DOHH2 (cell line): ENCODE measurements around the gene RNF150.

ENCODE experiments used
- H3F3A ChIP-seq: fragments of 200-600 bp; sonication (generic), shearing (Covaris generic); 2 replicates; pipeline ENCODE4 v1.6.0; 2016; ENCODE audit warnings: antibody characterized with exemption, mild to moderate bottlenecking; ENCODE audit not compliant: control insufficient read depth, insufficient read depth
- H3K27ac ChIP-seq: fragments of 200-600 bp; sonication (generic); 2 replicates; pipeline ENCODE4 v1.5.1; 2014; ENCODE audit warnings: low read depth, mild to moderate bottlenecking, low read length, moderate library complexity
- H3K27me3 ChIP-seq: fragments of 200-600 bp; sonication (generic); 2 replicates; pipeline ENCODE4 v1.6.1; 2014; ENCODE audit warnings: mild to moderate bottlenecking, low read length, mixed read lengths; ENCODE audit not compliant: control insufficient read depth
- H3K36me3 ChIP-seq: fragments of 200-600 bp; sonication (generic); 2 replicates; pipeline ENCODE4 v1.6.1; 2014; ENCODE audit warnings: mild to moderate bottlenecking, low read length, moderate library complexity, mixed read lengths; ENCODE audit not compliant: control insufficient read depth
- H3K4me1 ChIP-seq: fragments of 200-600 bp; sonication (generic); 2 replicates; pipeline ENCODE4 v1.6.1; 2014; ENCODE audit warnings: mild to moderate bottlenecking, low read length, mixed read lengths; ENCODE audit not compliant: control insufficient read depth
- H3K4me2 ChIP-seq: fragments of 200-600 bp; sonication (generic); 2 replicates; pipeline ENCODE4 v1.6.0; 2014; ENCODE audit warnings: mild to moderate bottlenecking, low read length, moderate library complexity
- H3K4me3 ChIP-seq: fragments of 200-600 bp; sonication (generic); 2 replicates; pipeline ENCODE4 v1.5.1; 2014; ENCODE audit warnings: mild to moderate bottlenecking, low read length, mixed read lengths
- H3K79me2 ChIP-seq: fragments of 200-600 bp; sonication (generic); 2 replicates; pipeline ENCODE4 v1.6.1; 2014; ENCODE audit warnings: mild to moderate bottlenecking, low read length, mixed read lengths; ENCODE audit not compliant: control insufficient read depth
- H3K9me2 ChIP-seq: fragments of 200-600 bp; sonication (generic); replicated peaks from 2 replicates; pipeline ENCODE4 v1.6.1; 2014; ENCODE audit warnings: mild to moderate bottlenecking, low read length, mixed read lengths; ENCODE audit not compliant: control insufficient read depth
- H3K9me3 ChIP-seq: fragments of 200-600 bp; sonication (generic); 2 replicates; pipeline ENCODE4 v1.6.1; 2014; ENCODE audit warnings: antibody characterized with exemption, low read length, mixed read lengths; ENCODE audit not compliant: control insufficient read depth, insufficient read depth
- H4K20me1 ChIP-seq: fragments of 200-600 bp; sonication (generic); 2 replicates; pipeline ENCODE4 v1.6.0; 2014; ENCODE audit warnings: low read depth, mild to moderate bottlenecking, antibody characterized with exemption, low read length, moderate library complexity; ENCODE audit not compliant: control insufficient read depth, insufficient read depth
- CTCF ChIP-seq: fragments of 200-600 bp; sonication (generic); IDR thresholded peaks from one replicate; pipeline ENCODE4 v1.5.1; 2014; ENCODE audit warnings: antibody characterized with exemption, mild to moderate bottlenecking, low read depth, low read length; ENCODE audit not compliant: poor library complexity, severe bottlenecking
- EZH2phosphoT487 ChIP-seq: fragments of 200-600 bp; sonication (generic); IDR thresholded peaks from 2 replicates; pipeline ENCODE4 v1.6.1; 2017; ENCODE audit warnings: borderline replicate concordance, mild to moderate bottlenecking, antibody characterized with exemption, low read length, moderate library complexity, mixed read lengths

The RNF150 gene

GRCh38 chr4:141121768-141122454, 11.4 kb downstream of the RNF150 start:
- Histone ChIP-seq H3K4me3 (no peak overlapping the region), H3K36me3 (no peaks in the 10 kb centered on the region), H3K79me2 (no peaks in the 10 kb centered on the region), H3F3A (no peaks in the 10 kb centered on the region), H3K27ac (no peak overlapping the region), H3K4me2 (no peak overlapping the region), H3K27me3 (no peaks in the 10 kb centered on the region), H3K9me3 (no peaks in the 10 kb centered on the region), H4K20me1 (no peaks in the 10 kb centered on the region), H3K4me1 (no peaks in the 10 kb centered on the region), H3K9me2 (no peaks in the 10 kb centered on the region)
- TF ChIP-seq CTCF (no peak), EZH2phosphoT487 (no peak)

GRCh38 chr4:141121101-141121500, 12.2 kb downstream of the RNF150 start:
- no peaks in the 10 kb centered on the region for H4K20me1 ChIP-seq
- no peak overlapping the region for H3K27ac ChIP-seq
- no peaks in the 10 kb centered on the region for H3K36me3 ChIP-seq
- no peak overlapping the region for H3K4me2 ChIP-seq
- TF ChIP-seq EZH2phosphoT487 (no peak), CTCF (no peak)
- no peaks in the 10 kb centered on the region for H3K9me2 ChIP-seq
- H3K9me3 ChIP-seq: no peaks in the 10 kb centered on the region
- H3K4me1 ChIP-seq: no peaks in the 10 kb centered on the region
- H3F3A ChIP-seq: no peaks in the 10 kb centered on the region
- H3K4me3 ChIP-seq: no peak overlapping the region
- H3K79me2 ChIP-seq: no peaks in the 10 kb centered on the region
- H3K27me3 ChIP-seq: no peaks in the 10 kb centered on the region

- no peaks in the 10 kb centered on the region for H3K79me2 ChIP-seq
- no peaks in the 10 kb centered on the region for H3K27me3 ChIP-seq
- H3K9me2 ChIP-seq: no peaks in the 10 kb centered on the region
- no peaks in the 10 kb centered on the region for H3K9me3 ChIP-seq
- no peaks in the 10 kb centered on the region for H4K20me1 ChIP-seq
- TF ChIP-seq EZH2phosphoT487: no peak
- no peak for TF ChIP-seq CTCF
- H3F3A ChIP-seq: no peaks in the 10 kb centered on the region
- H3K4me2 ChIP-seq: no peak overlapping the region
- H3K36me3 ChIP-seq: no peaks in the 10 kb centered on the region
- no peak overlapping the region for H3K27ac ChIP-seq
- H3K4me3 ChIP-seq: no peak overlapping the region
- H3K4me1 ChIP-seq: no peaks in the 10 kb centered on the region
Measured at GRCh38 chr4:141120036-141120593, 13.2 kb downstream of the RNF150 start.
